ENCODE data around the gene RUNX3.
"Not testable (repeated sequence)": the region's sequence is repeated elsewhere in the genome, so short reads cannot be mapped to it uniquely, and the experiment has no call there.

The RUNX3 gene

DNA sequence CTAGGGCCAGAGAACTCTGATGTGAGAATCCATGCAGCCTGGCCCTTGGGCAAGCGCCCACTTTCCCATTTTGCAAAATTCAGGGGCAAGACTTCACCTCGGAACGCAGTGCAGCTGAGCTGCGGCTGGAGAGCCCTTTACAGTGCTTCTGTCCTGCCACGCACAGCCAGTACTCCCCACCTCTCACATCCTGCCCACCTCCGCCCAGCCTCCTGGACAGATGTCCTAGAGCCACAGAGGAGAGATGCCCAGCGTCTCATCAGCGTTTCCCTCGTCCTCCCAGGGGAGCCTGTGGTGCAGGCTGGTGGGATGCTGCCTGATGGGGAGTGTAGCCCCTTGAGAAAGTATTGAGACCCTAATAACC, 29.6 kb downstream of the RUNX3 start:
- no peak for DNase-seq

- DNase-seq = no peak
Observed at GRCh38 chr1:24899581-24900485, 30.2 kb downstream of the RUNX3 start.

GRCh38 chr1:24898909-24899439, 31.1 kb downstream of the RUNX3 start:
- no peak for DNase-seq

GRCh38 chr1:24898152-24898908, 31.7 kb downstream of the RUNX3 start:
- DNase-seq = peak; percentile 44 to 60

GRCh38 chr1:24897263-24898151, 32.6 kb downstream of the RUNX3 start:
- DNase-seq = no peak

- DNase-seq = no peak
Observed at GRCh38 chr1:24896596-24897262, 33.3 kb downstream of the RUNX3 start.

GRCh38 chr1:24896176-24896575, 33.9 kb downstream of the RUNX3 start:
- DNase-seq = no peak

DNA sequence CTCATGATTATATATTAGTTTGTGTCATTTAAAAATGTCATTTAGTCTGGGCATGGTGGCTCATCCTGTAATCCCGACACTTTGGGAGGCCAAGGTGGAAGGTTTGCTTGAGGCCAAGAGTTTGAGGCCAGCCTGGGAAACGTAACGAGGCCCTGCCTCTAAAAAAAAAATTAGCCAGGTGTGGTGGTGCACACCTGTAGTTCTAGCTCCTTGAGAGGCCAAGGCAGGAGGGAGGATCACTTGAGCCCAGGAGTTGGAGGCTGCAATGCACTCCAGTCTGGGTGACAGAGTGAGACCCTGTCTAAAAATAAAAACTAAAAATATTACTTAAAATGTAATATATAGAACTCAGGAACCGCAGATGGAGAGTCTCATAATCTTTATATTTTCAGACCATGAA, 34.6 kb downstream of the RUNX3 start:
- no peak for DNase-seq

DNA sequence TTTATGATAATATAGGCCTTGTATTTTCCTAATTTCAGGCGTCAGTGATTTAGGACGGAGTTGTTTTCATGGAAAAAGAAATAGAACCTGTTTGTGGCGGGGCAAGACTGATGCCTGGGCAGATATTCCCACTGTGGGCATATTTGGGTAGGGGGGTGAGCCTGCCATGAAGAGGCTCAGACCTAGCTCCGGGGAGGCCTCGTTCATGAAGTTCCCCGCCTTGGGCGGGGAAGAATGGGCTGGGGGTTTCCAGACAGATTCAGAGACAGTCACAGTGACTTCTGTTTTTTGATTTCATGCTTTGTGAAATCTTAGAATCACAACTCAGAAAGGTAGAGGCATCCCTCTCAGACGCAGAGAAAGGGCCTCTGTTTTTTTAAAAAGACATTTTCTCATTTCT, 36.1 kb downstream of the RUNX3 start:
- no peak for DNase-seq

GRCh38 chr1:24893431-24893830, 36.6 kb downstream of the RUNX3 start:
- no peak for DNase-seq

DNA sequence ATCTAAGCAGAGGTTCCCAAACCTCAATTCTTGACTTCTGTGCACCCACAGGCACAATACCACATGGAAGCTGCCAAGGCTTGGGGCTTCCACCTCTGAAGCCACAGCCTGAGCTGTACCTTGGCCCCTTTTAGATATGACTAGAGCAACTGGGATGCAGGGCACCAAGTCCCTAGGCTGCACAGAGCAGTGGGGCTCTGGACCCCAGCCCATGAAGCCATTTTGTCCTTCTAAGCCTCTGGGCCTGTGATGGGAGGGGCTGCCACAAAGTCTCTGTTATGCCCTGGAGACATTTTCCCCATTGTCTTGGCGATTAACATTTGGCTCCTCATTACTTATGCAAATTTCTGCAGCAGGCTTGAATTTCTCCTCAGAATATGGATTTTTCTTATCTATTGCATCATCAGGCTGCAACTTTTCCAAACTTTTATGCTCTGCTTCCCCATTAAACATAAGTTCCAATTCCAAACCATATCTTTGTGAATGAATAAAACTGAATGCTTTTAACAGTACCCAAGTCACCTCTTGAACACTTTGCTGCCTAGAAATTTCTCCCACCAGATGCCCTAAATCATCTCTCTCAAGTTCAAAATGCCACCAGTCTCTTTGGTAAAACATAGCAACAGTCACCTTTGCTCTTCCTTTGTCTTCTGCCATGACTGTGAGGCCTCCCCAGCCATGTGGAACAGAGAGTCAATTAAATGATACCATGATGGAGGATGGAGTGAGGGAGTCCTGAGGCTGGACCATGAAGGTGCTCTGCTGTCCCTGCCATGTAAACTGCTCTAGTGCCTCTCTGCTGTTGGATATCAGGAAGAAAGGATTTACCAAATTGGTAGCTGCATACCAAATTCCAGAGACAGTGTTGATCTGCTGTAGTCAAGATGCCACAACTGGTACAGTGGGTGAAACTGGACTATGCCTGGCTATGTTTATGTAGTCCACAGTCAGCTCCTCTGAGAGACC, 37.6 kb downstream of the RUNX3 start:
- DNase-seq = no peak

- not testable (repeated sequence) for DNase-seq
Observed at GRCh38 chr1:24891367-24891766, 38.7 kb downstream of the RUNX3 start.

- no peak for DNase-seq
Observed at GRCh38 chr1:24890887-24891286, 39.2 kb downstream of the RUNX3 start.

GRCh38 chr1:24888971-24889676, 41.0 kb downstream of the RUNX3 start:
- no peak for DNase-seq

DNA sequence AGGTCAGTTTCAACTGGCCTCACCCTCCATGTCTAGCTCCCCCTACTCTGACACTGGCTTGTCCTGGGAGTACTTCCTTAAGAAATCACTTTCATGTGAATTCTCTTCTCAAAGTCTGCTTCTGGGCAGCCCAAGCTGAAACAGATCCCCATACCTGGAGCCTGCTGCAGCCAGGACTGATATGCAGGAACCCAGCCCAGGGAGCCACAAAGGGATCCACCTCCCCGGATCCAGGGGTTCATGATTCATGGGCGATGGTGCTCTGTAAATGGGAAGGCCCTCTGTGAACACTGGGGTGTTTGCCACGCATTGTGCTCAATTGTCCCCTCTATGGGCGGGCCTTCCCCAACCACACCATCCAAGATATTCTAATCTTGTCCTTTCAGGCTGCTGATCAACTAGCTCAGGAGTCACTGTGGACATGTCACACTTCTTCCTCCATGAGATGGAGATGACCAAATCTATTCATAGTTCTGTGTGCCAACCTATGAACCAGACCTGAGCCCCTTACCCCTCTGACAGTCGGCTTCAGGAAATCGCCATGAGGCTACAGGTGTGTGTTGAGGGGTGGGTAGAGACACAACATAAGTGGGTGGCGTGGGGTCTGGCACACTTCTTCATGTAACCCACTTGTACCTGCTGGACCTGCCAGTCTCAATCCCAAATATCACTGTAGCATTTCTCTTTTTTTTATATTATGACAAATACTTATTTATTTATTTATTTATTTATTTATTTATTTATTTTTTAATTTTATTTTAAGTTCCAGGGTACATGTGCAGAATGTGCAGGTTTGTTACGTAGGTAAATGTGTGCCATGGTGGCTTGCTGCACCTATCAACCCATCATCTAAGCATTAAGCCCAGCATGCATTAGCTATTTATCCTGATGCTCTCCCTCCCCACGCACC, 41.8 kb downstream of the RUNX3 start:
- no peak for DNase-seq

DNA sequence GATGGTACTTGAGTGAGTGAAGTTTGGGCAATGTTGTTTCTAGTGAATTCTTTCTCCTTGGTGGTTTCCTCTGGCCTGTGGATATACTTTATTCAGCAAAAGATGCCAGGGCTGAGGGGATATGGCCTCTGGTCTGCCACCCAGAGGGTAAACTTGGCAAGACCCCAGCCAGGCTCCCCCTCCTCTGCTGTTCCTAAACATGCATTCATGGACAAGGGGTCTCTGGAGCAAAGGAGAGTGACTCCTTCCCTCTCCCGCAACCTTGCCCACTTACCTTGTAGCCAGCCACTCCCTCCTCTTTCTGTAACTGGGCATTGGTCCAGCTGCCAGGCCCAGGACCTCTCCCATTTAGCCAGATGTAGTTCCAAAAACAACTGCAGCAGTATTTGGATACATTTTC, 43.8 kb downstream of the RUNX3 start:
- DNase-seq = no peak

- DNase-seq = no peak
Observed at GRCh38 chr1:24884751-24885150, 45.3 kb downstream of the RUNX3 start.

GRCh38 chr1:24881034-24881433, 49.0 kb downstream of the RUNX3 start:
- no peak for DNase-seq

Measured in CD4-positive, alpha-beta T cell treated with Interferon alpha-2 for 1 hour (primary cell).